Peyer's patch (tissue), 4 donors: ENCODE data around the gene FBXL2. TPM values are rescaled to one million over a fixed set of nuclear protein-coding genes. Genes with fewer than 3 reads are reported as not detected.

Experiments
- DNase-seq, 3 donors: peaks; one replicate each; pipeline ENCODE4 v3.0.0-alpha.2; 2017 to 2019
- H3K27ac ChIP-seq, 4 donors: fragments of 200-600 bp; sonication (generic); one replicate each; pipeline ENCODE4 v1.5.1; 2016 to 2019
- H3K27me3 ChIP-seq, 2 donors: fragments of 200-600 bp; sonication (generic); one replicate each; pipeline ENCODE4 v1.5.1; 2019
- H3K36me3 ChIP-seq, 3 donors: fragments of 200-600 bp; sonication (generic); one replicate each; pipeline ENCODE4 v1.5.1; 2016 to 2019
- H3K4me1 ChIP-seq, 4 donors: fragments of 200-600 bp; sonication (generic); one replicate each; pipeline ENCODE4 v1.5.1; 2016 to 2019
- H3K4me3 ChIP-seq, 4 donors: fragments of 200-600 bp; sonication (generic); 1 replicate in 3 of 4; 2 replicates in 1 of 4; pipeline ENCODE4 v1.5.1; 2016 to 2019; ENCODE audit warnings: mild to moderate bottlenecking in 1 of 4
- H3K9me3 ChIP-seq, 4 donors: fragments of 200-600 bp; sonication (generic); one replicate each; pipeline ENCODE4 v1.5.1; 2016 to 2019; ENCODE audit warnings: mild to moderate bottlenecking in 1 of 4
- POLR2A ChIP-seq, 2 donors: fragments of 450-650 bp; IDR thresholded peaks; one replicate each; pipeline ENCODE4 v1.5.1; 2017; ENCODE audit warnings: antibody characterized with exemption in 2 of 2, mild to moderate bottlenecking in 2 of 2, moderate library complexity in 2 of 2
- total RNA-seq, 4 donors: library from RNA; depleted of rRNA; stranded (reverse); fragments of >200 nt; gene quantifications; one replicate each; pipeline ENCODE4 v1.1.0, GENCODE V29; 2016
- TF ChIP-seq, protein P1 (sequence below), 6 experiments: fragments of 450-650 bp in 4 of 6; fragments of 200-600 bp in 2 of 6; sonication (generic) in 1 of 6; IDR thresholded peaks; one replicate each; pipeline ENCODE4 v1.5.1; 2017 to 2019; ENCODE audit warnings: antibody characterized with exemption in 6 of 6, mild to moderate bottlenecking in 3 of 6, moderate library complexity in 1 of 6

FBXL2 gene
- total RNA-seq, 4 donors from 2014 or later, result 1.2 to 4.7 (median 1.2) TPM; not detected in 1

DNA sequence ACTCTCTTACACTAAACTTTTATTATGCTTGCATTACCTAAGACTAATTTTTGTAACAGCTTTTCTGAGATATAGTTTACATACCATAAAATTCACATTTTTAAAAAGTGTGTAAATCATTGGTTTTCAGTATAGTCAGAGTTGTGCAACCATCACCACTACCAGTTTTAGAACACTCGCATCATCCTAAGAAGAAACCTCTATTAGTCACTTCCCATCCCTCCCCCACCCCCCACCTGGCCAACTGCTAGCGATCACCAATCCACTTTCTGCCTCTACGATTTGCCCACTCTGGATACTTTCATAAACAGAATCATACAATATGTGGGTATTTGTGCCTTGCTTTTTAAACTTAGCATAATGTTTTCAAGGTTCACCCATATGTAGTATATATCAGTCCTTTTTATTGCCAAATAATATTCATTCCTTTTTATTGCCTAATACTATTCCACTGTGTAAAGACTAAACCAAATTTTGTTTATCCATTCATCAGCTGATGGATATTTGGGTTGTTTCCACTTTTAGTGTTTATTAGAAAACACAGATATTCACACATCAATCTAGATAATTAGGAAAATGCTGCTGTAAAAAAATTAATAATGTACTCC, 139.9 kb downstream of the FBXL2 start:
- Histone ChIP-seq H3K36me3 (peaks cover 0 to 42% (median 0%) of the 10 kb centered on the region in 3 donors), H3K27me3 (no peaks in the 10 kb centered on the region), H3K4me3 (no peak overlapping the region), H3K4me1 (no peaks in the 10 kb centered on the region), H3K27ac (no peak overlapping the region), H3K9me3 (no peaks in the 10 kb centered on the region)
- no peak for TF ChIP-seq POLR2A (IDR thresholded peaks at IDR 0.05)
- TF ChIP-seq, protein P1, sequence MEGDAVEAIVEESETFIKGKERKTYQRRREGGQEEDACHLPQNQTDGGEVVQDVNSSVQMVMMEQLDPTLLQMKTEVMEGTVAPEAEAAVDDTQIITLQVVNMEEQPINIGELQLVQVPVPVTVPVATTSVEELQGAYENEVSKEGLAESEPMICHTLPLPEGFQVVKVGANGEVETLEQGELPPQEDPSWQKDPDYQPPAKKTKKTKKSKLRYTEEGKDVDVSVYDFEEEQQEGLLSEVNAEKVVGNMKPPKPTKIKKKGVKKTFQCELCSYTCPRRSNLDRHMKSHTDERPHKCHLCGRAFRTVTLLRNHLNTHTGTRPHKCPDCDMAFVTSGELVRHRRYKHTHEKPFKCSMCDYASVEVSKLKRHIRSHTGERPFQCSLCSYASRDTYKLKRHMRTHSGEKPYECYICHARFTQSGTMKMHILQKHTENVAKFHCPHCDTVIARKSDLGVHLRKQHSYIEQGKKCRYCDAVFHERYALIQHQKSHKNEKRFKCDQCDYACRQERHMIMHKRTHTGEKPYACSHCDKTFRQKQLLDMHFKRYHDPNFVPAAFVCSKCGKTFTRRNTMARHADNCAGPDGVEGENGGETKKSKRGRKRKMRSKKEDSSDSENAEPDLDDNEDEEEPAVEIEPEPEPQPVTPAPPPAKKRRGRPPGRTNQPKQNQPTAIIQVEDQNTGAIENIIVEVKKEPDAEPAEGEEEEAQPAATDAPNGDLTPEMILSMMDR (IDR thresholded peaks at IDR 0.05), result no peak
- no peak for DNase-seq

DNA sequence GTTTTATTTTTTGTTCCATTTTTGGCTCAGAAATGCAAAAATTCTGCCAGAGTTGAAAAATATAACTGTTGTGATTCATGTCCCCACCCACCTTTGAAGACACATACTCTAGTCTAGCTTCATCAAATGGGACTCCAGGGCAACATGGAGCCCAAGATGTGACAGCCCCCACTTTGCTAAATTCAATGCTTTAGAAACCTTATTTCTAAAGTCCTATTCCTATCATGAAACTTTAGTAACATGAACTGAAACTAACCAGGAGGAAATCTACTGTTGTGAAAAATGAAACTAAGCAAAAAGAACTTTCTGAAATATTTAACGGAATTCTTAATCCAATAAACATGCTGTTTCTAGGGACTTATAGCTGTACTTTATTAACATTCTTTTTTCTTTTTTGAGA, 142.7 kb downstream of the FBXL2 start:
- H3K36me3 ChIP-seq, result peaks cover 0 to 48% (median 0%) of the 10 kb centered on the region in 3 donors
- no peak overlapping the region for H3K27ac ChIP-seq
- no peaks in the 10 kb centered on the region for H3K4me1 ChIP-seq
- no peak for DNase-seq
- no peaks in the 10 kb centered on the region for H3K9me3 ChIP-seq
- no peak overlapping the region for H3K4me3 ChIP-seq
- TF ChIP-seq, protein P1 (IDR thresholded peaks at IDR 0.05), result no peak
- TF ChIP-seq POLR2A (IDR thresholded peaks at IDR 0.05), result no peak
- no peaks in the 10 kb centered on the region for H3K27me3 ChIP-seq

DNA sequence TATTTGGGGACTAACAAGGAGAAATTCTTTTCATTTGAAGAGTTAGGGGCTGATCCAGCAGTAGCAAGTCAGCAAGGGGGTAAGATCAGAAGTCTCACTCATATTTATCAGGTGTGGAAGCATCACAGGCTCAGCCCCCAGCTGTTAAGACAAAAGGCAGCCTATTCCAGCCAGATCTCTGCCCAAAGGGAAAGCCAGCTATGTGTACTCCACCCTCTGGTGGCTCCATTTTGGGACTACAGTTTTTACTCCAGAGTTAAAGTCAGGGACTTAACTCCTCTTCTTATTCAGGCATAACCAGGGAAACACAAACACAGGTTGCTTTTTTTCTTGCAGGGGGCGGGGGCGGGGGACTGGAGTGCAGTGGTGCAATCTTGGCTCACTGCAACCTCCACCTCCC, 143.7 kb downstream of the FBXL2 start:
- H3K36me3 ChIP-seq, result peaks cover 0 to 46% (median 0%) of the 10 kb centered on the region in 3 donors
- H3K27ac ChIP-seq, result no peak overlapping the region
- TF ChIP-seq, protein P1 (IDR thresholded peaks at IDR 0.05), result no peak
- no peak for TF ChIP-seq POLR2A (IDR thresholded peaks at IDR 0.05)
- H3K27me3 ChIP-seq, result no peaks in the 10 kb centered on the region
- no peaks in the 10 kb centered on the region for H3K4me1 ChIP-seq
- H3K4me3 ChIP-seq, result no peak overlapping the region
- H3K9me3 ChIP-seq, result no peaks in the 10 kb centered on the region
- DNase-seq, result no peak

DNA sequence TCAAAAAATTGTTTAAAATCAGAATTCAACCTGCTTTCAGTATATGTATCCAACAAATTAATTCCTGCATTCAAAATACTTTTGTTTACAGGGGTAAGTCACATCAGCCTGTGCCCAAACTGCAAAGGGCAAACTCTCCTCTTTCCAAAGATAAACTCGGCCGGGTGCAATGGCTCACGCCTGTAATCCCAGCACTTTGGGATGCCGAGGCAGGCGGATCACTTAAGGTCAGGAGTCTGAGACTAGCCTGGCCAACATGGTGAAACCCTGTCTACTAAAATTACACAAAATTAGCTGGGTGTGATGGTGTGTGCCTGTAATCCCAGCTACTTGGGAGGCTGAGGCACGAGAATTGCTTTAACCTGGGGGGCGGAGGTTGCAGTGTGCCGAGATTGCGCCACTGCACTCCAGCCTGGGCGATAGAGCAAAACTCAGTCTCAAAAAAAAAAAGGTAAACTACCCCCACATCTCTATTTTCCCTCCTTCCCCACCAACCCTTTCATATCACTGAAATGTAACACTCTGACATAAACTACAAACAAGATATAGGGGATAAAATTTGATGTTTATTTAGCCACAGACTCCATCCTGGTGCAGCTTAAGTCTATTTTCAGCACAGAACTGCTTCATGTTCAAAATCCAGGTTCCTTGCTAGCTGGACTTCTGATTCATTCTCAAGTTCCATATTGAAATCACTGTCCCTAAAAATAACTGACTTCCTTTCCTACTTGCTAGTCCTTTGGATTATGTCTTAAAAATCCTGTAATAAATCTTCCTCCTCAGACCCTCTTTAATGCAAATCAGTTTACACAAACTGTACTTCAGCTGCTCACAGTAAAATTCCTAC, 147.6 kb downstream of the FBXL2 start:
- no peak overlapping the region for H3K27ac ChIP-seq
- no peaks in the 10 kb centered on the region for H3K27me3 ChIP-seq
- H3K9me3 ChIP-seq, result no peaks in the 10 kb centered on the region
- H3K4me1 ChIP-seq, result peaks cover 0 to 22% (median 0%) of the 10 kb centered on the region in 4 donors
- TF ChIP-seq POLR2A (IDR thresholded peaks at IDR 0.05), result no peak
- TF ChIP-seq, protein P1 (IDR thresholded peaks at IDR 0.05), result no peak
- no peak overlapping the region for H3K4me3 ChIP-seq
- no peak for DNase-seq
- peaks cover 0 to 34% (median 0%) of the 10 kb centered on the region in 3 donors for H3K36me3 ChIP-seq

DNA sequence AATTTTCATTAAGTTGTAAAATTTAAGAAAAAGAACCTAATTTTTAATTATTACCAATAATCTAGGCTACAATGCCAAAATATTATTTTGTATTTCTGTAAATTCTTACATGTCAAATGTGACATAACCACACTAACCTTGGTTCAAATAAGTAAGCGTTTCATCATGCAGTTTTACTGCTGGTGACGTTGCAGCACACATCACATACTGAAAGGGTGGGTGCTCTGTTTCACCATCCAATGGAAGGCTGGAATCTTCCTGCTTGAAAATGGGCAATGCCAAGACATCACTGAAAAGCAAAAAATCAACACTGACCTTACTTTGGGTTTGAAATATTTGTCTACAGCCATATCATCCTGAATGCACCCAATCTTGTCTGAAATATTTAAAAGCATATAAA, 148.2 kb downstream of the FBXL2 start:
- no peak for DNase-seq
- H3K4me1 ChIP-seq, result peaks cover 0 to 24% (median 0%) of the 10 kb centered on the region in 4 donors
- H3K36me3 ChIP-seq, result peaks cover 0 to 32% (median 0%) of the 10 kb centered on the region in 3 donors
- no peaks in the 10 kb centered on the region for H3K27me3 ChIP-seq
- TF ChIP-seq, protein P1 (IDR thresholded peaks at IDR 0.05), result no peak
- TF ChIP-seq POLR2A (IDR thresholded peaks at IDR 0.05), result no peak
- H3K4me3 ChIP-seq, result no peak overlapping the region
- no peak overlapping the region for H3K27ac ChIP-seq
- H3K9me3 ChIP-seq, result no peaks in the 10 kb centered on the region
